ENCODE data around the gene ARHGAP8. TPM values are rescaled to one million over a fixed set of nuclear protein-coding genes. Genes with fewer than 3 reads are reported as not detected.

ARHGAP8 gene
- total RNA-seq, 6 experiments from 2014 or later = not detected

- no peak for DNase-seq
- peaks cover 4% of the 10 kb centered on the region for H3K27me3 Mint-ChIP-seq (ENCODE audit: insufficient read depth)
- H3K9me3 Mint-ChIP-seq = no peaks in the 10 kb centered on the region
- no peaks in the 10 kb centered on the region for H3K36me3 Mint-ChIP-seq (ENCODE audit: low read depth)
- H3K27ac Mint-ChIP-seq = no peak overlapping the region
- no peak overlapping the region for H3K4me3 Mint-ChIP-seq
- TF ChIP-seq CTCF (IDR thresholded peaks at IDR 0.05) = no peak
- H3K4me1 Mint-ChIP-seq (ENCODE audit: low read depth) = peaks cover 23% of the 10 kb centered on the region
These were observed 45.2 kb upstream of the ARHGAP8 start for GRCh38 chr22:44707178-44707577.

GRCh38 chr22:44707752-44708151 lies 44.6 kb upstream of the ARHGAP8 start:
- no peak for TF ChIP-seq CTCF (IDR thresholded peaks at IDR 0.05)
- H3K4me1 Mint-ChIP-seq (ENCODE audit: low read depth) = peaks cover 23% of the 10 kb centered on the region
- H3K27ac Mint-ChIP-seq = peak overlapping the region; percentile 71
- H3K27me3 Mint-ChIP-seq (ENCODE audit: insufficient read depth) = peaks cover 6% of the 10 kb centered on the region
- no peaks in the 10 kb centered on the region for H3K36me3 Mint-ChIP-seq (ENCODE audit: low read depth)
- no peaks in the 10 kb centered on the region for H3K9me3 Mint-ChIP-seq
- peak; percentile 63 for DNase-seq
- no peak overlapping the region for H3K4me3 Mint-ChIP-seq

GRCh38 chr22:44709881-44710392 lies 42.4 kb upstream of the ARHGAP8 start:
- H3K9me3 Mint-ChIP-seq = no peaks in the 10 kb centered on the region
- peaks cover 4% of the 10 kb centered on the region for H3K27me3 Mint-ChIP-seq (ENCODE audit: insufficient read depth)
- no peak for TF ChIP-seq CTCF (IDR thresholded peaks at IDR 0.05)
- no peak for DNase-seq
- H3K36me3 Mint-ChIP-seq (ENCODE audit: low read depth) = no peaks in the 10 kb centered on the region
- no peak overlapping the region for H3K4me3 Mint-ChIP-seq
- H3K27ac Mint-ChIP-seq = no peak overlapping the region
- H3K4me1 Mint-ChIP-seq (ENCODE audit: low read depth) = peaks cover 13% of the 10 kb centered on the region

DNA sequence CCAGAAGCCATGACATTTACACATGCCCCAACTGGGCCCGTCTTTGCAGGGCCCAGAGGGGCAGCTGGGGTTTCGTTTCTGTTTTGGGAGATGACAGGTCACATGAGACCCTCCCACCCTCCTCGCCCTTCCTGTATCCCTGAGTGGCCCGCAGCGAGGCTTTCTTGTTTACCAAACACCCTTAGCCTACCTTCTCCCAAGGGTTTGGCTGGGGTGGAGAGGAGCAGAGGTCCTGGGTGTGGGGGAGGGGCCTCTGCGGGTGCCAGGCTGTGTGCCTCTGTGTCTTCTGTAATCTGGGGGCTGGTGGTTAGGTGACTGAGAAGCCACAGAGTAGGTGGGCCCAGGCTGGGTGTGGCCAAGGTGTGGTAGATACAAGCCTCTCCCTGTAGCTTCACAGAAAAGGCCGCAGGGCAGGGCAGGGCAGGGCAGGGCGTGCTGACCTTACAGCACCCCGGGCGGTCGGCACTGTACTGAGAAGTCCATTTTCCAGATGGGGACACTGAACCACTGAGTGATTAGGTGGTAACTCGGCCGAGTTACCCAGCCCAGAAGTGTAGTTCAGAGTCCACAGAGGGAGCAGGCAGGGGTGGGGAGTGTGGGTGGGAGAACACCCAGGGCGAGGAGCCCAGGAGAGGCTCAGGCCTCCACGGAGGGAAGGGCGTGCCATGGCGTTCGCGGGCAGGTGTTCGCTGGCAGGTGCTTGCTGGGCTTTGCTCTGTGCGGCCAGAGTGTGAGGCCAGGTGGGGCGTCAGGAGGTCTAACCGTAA lies 41.7 kb upstream of the ARHGAP8 start:
- H3K4me1 Mint-ChIP-seq (ENCODE audit: low read depth) = peaks cover 13% of the 10 kb centered on the region
- no peaks in the 10 kb centered on the region for H3K9me3 Mint-ChIP-seq
- peaks cover 4% of the 10 kb centered on the region for H3K27me3 Mint-ChIP-seq (ENCODE audit: insufficient read depth)
- no peak overlapping the region for H3K4me3 Mint-ChIP-seq
- no peaks in the 10 kb centered on the region for H3K36me3 Mint-ChIP-seq (ENCODE audit: low read depth)
- TF ChIP-seq CTCF (IDR thresholded peaks at IDR 0.05) = no peak
- no peak overlapping the region for H3K27ac Mint-ChIP-seq
- DNase-seq = no peak

DNA sequence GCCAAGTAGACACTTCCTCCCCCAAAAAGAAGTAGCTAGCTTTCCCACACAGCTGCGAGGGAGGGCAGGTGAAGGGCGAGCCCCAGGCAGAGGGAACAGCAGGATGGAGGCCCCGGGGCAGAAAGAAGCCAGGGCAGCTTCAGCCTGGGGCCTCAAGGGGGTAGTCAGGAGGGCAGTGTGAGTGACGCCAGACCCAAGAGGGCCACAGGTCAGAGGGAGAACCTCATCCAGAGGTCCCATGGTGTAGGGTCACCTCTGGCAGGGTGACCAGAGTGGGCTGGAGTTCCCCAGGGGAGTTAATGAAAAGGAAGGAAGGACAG lies 41.2 kb upstream of the ARHGAP8 start:
- no peak overlapping the region for H3K4me3 Mint-ChIP-seq
- H3K36me3 Mint-ChIP-seq (ENCODE audit: low read depth) = no peaks in the 10 kb centered on the region
- H3K27me3 Mint-ChIP-seq (ENCODE audit: insufficient read depth) = peaks cover 4% of the 10 kb centered on the region; the same call in 1 of the 2 replicates
- no peak for DNase-seq
- no peak overlapping the region for H3K27ac Mint-ChIP-seq
- no peaks in the 10 kb centered on the region for H3K9me3 Mint-ChIP-seq
- peaks cover 9% of the 10 kb centered on the region for H3K4me1 Mint-ChIP-seq (ENCODE audit: low read depth)
- TF ChIP-seq CTCF (IDR thresholded peaks at IDR 0.05) = no peak
